WTC11 (cell line): ENCODE results near the gene ALG8. TPM values are rescaled to one million over a fixed set of nuclear protein-coding genes. Genes with fewer than 3 reads are reported as not detected.

Source experiments
- AFF4 ChIP-seq: sonication (generic); formaldehyde crosslinking; IDR thresholded peaks from 2 replicates; pipeline ENCODE4 v1.8.1; 2023; ENCODE audit warnings: mild to moderate bottlenecking, missing genetic modification reagents, borderline replicate concordance
- ATF1 ChIP-seq: sonication (generic); formaldehyde crosslinking; IDR thresholded peaks from 2 replicates; pipeline ENCODE4 v1.8.1; 2023; ENCODE audit warnings: mild to moderate bottlenecking, moderate library complexity, missing genetic modification reagents
- ATF3 ChIP-seq: sonication (generic); formaldehyde crosslinking; conservative IDR thresholded peaks from 2 replicates; pipeline ENCODE4 v1.8.1; 2022; ENCODE audit warnings: mild to moderate bottlenecking, missing genetic modification reagents
- CBFB ChIP-seq: sonication (generic); formaldehyde crosslinking; IDR thresholded peaks from 2 replicates; pipeline ENCODE4 v1.8.1; 2022; ENCODE audit warnings: mild to moderate bottlenecking, low read depth, missing genetic modification reagents
- CREB1 ChIP-seq: sonication (generic); formaldehyde crosslinking; IDR thresholded peaks from 2 replicates; pipeline ENCODE4 v1.8.0; 2023; ENCODE audit warnings: mild to moderate bottlenecking, missing genetic modification reagents
- ERG ChIP-seq: fragments of 250-450 bp; sonication (Bioruptor Pico); IDR thresholded peaks from 2 replicates; pipeline ENCODE4 v1.8.0; 2021; ENCODE audit warnings: mild to moderate bottlenecking
- ESRRA ChIP-seq: sonication (generic); formaldehyde crosslinking; IDR thresholded peaks from 2 replicates; pipeline ENCODE4 v1.8.1; 2022; ENCODE audit warnings: mild to moderate bottlenecking, missing genetic modification reagents, borderline replicate concordance
- IRF1 ChIP-seq: sonication (generic); formaldehyde crosslinking; IDR thresholded peaks from 2 replicates; pipeline ENCODE4 v1.8.0; 2023; ENCODE audit warnings: missing genetic modification reagents
- JAZF1 ChIP-seq: fragments of 250-450 bp; sonication (Bioruptor Pico); IDR thresholded peaks from 2 replicates; pipeline ENCODE4 v1.9.0; 2021; ENCODE audit warnings: moderate library complexity, mild to moderate bottlenecking, inconsistent platforms
- MXD4 ChIP-seq: fragments of 250-450 bp; sonication (Bioruptor Pico); IDR thresholded peaks from 2 replicates; pipeline ENCODE4 v1.8.0; 2021; ENCODE audit warnings: mild to moderate bottlenecking, moderate library complexity, borderline replicate concordance
- OVOL2 ChIP-seq: fragments of 250-450 bp; sonication (Bioruptor Pico); IDR thresholded peaks from 2 replicates; pipeline ENCODE4 v1.9.0; 2021; ENCODE audit warnings: mild to moderate bottlenecking, borderline replicate concordance
- RORB ChIP-seq: fragments of 250-450 bp; sonication (Bioruptor Pico); IDR thresholded peaks from 2 replicates; pipeline ENCODE4 v1.9.0; 2021; ENCODE audit warnings: mild to moderate bottlenecking
- SMAD3 ChIP-seq: sonication (generic); formaldehyde crosslinking; IDR thresholded peaks from 2 replicates; pipeline ENCODE4 v1.8.0; 2022; ENCODE audit warnings: missing genetic modification reagents, mild to moderate bottlenecking, borderline replicate concordance
- SMAD4 ChIP-seq: sonication (generic); formaldehyde crosslinking; IDR thresholded peaks from 2 replicates; pipeline ENCODE4 v1.8.0; 2022; ENCODE audit warnings: mild to moderate bottlenecking, missing genetic modification reagents
- SP1 ChIP-seq: sonication (generic); formaldehyde crosslinking; conservative IDR thresholded peaks from 2 replicates; pipeline ENCODE4 v1.8.1; 2022; ENCODE audit warnings: missing genetic modification reagents
- TEAD1 ChIP-seq: sonication (generic); formaldehyde crosslinking; IDR thresholded peaks from 2 replicates; pipeline ENCODE4 v1.8.0; 2022; ENCODE audit warnings: mild to moderate bottlenecking, missing genetic modification reagents
- TP53 ChIP-seq: sonication (generic); formaldehyde crosslinking; IDR thresholded peaks from 2 replicates; pipeline ENCODE4 v1.8.1; 2023; ENCODE audit warnings: mild to moderate bottlenecking, missing genetic modification reagents
- ZNF416 ChIP-seq: fragments of 250-450 bp; sonication (Bioruptor Pico); IDR thresholded peaks from 2 replicates; pipeline ENCODE4 v1.9.0; 2021; ENCODE audit warnings: mild to moderate bottlenecking, inconsistent platforms
- ZSCAN18 ChIP-seq: fragments of 250-450 bp; sonication (Bioruptor Pico); IDR thresholded peaks from 2 replicates; pipeline ENCODE4 v2.1.2; 2022; ENCODE audit warnings: mild to moderate bottlenecking, moderate library complexity
- total RNA-seq: library from RNA; stranded (reverse); gene quantifications from 3 replicates; pipeline ENCODE4 v1.2.3, GENCODE V29; 2021
- TF ChIP-seq, protein P1 (sequence below): sonication (generic); formaldehyde crosslinking; IDR thresholded peaks from 2 replicates; pipeline ENCODE4 v1.8.1; 2023; ENCODE audit warnings: mild to moderate bottlenecking, missing genetic modification reagents
- TF ChIP-seq, protein P2 (sequence below): sonication (generic); formaldehyde crosslinking; IDR thresholded peaks from 2 replicates; pipeline ENCODE4 v1.8.1; 2022; ENCODE audit warnings: missing genetic modification reagents, borderline replicate concordance
- TF ChIP-seq, protein P3 (sequence below): sonication (generic); formaldehyde crosslinking; IDR thresholded peaks from 2 replicates; pipeline ENCODE4 v1.8.1; 2023; ENCODE audit warnings: mild to moderate bottlenecking, missing genetic modification reagents
- TF ChIP-seq, protein P4 (sequence below): sonication (generic); formaldehyde crosslinking; IDR thresholded peaks from 2 replicates; pipeline ENCODE4 v1.8.1; 2023; ENCODE audit warnings: mild to moderate bottlenecking, missing genetic modification reagents, moderate library complexity

ALG8 gene
- total RNA-seq, 1 experiment from 2014 or later: 63.8 TPM

GRCh38 chr11:78188286-78189173 lies 49.1 kb upstream of the ALG8 start, which contains the start of the genes KCTD21 and USP35 (continued):
- TF ChIP-seq IRF1 (no peak), TP53 (no peak), TEAD1 (CRISPR knock-in tag) (0 out of 2 replicates have a peak, but pooled peaks have one; percentile 65), ERG (CRISPR knock-in tag) (0 out of 2 replicates have a peak, but pooled peaks have one; percentile 15), SP1 (CRISPR knock-in tag) (peak; percentile 98), ATF1 (no peak), ATF3 (CRISPR knock-in tag) (no peak), MXD4 (no peak), ZNF416 (CRISPR knock-in tag) (no peak), SMAD3 (0 out of 2 replicates have a peak, but pooled peaks have one; percentile 62), CBFB (CRISPR knock-in tag) (no peak), CREB1 (CRISPR knock-in tag) (no peak), ESRRA (no peak), OVOL2 (CRISPR knock-in tag) (no peak), RORB (CRISPR knock-in tag) (no peak), JAZF1 (no peak), ZSCAN18 (CRISPR knock-in tag) (no peak), AFF4 (CRISPR knock-in tag) (no peak), SMAD4 (CRISPR knock-in tag) (no peak)
- TF ChIP-seq, protein P1, sequence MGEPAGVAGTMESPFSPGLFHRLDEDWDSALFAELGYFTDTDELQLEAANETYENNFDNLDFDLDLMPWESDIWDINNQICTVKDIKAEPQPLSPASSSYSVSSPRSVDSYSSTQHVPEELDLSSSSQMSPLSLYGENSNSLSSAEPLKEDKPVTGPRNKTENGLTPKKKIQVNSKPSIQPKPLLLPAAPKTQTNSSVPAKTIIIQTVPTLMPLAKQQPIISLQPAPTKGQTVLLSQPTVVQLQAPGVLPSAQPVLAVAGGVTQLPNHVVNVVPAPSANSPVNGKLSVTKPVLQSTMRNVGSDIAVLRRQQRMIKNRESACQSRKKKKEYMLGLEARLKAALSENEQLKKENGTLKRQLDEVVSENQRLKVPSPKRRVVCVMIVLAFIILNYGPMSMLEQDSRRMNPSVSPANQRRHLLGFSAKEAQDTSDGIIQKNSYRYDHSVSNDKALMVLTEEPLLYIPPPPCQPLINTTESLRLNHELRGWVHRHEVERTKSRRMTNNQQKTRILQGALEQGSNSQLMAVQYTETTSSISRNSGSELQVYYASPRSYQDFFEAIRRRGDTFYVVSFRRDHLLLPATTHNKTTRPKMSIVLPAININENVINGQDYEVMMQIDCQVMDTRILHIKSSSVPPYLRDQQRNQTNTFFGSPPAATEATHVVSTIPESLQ (CRISPR knock-in tag): no peak
- TF ChIP-seq, protein P2, sequence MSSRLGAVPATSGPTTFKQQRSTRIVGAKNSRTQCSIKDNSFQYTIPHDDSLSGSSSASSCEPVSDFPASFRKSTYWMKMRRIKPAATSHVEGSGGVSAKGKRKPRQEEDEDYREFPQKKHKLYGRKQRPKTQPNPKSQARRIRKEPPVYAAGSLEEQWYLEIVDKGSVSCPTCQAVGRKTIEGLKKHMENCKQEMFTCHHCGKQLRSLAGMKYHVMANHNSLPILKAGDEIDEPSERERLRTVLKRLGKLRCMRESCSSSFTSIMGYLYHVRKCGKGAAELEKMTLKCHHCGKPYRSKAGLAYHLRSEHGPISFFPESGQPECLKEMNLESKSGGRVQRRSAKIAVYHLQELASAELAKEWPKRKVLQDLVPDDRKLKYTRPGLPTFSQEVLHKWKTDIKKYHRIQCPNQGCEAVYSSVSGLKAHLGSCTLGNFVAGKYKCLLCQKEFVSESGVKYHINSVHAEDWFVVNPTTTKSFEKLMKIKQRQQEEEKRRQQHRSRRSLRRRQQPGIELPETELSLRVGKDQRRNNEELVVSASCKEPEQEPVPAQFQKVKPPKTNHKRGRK (CRISPR knock-in tag): no peak
- TF ChIP-seq, protein P3, sequence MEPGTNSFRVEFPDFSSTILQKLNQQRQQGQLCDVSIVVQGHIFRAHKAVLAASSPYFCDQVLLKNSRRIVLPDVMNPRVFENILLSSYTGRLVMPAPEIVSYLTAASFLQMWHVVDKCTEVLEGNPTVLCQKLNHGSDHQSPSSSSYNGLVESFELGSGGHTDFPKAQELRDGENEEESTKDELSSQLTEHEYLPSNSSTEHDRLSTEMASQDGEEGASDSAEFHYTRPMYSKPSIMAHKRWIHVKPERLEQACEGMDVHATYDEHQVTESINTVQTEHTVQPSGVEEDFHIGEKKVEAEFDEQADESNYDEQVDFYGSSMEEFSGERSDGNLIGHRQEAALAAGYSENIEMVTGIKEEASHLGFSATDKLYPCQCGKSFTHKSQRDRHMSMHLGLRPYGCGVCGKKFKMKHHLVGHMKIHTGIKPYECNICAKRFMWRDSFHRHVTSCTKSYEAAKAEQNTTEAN (CRISPR knock-in tag): no peak
- TF ChIP-seq, protein P4, sequence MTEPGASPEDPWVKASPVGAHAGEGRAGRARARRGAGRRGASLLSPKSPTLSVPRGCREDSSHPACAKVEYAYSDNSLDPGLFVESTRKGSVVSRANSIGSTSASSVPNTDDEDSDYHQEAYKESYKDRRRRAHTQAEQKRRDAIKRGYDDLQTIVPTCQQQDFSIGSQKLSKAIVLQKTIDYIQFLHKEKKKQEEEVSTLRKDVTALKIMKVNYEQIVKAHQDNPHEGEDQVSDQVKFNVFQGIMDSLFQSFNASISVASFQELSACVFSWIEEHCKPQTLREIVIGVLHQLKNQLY (CRISPR knock-in tag): no peak
